ENCODE measurements around the gene NCL.
"Not testable (repeated sequence)": the region's sequence is repeated elsewhere in the genome, so short reads cannot be mapped to it uniquely, and the experiment has no call there.

Gene NCL

DNA sequence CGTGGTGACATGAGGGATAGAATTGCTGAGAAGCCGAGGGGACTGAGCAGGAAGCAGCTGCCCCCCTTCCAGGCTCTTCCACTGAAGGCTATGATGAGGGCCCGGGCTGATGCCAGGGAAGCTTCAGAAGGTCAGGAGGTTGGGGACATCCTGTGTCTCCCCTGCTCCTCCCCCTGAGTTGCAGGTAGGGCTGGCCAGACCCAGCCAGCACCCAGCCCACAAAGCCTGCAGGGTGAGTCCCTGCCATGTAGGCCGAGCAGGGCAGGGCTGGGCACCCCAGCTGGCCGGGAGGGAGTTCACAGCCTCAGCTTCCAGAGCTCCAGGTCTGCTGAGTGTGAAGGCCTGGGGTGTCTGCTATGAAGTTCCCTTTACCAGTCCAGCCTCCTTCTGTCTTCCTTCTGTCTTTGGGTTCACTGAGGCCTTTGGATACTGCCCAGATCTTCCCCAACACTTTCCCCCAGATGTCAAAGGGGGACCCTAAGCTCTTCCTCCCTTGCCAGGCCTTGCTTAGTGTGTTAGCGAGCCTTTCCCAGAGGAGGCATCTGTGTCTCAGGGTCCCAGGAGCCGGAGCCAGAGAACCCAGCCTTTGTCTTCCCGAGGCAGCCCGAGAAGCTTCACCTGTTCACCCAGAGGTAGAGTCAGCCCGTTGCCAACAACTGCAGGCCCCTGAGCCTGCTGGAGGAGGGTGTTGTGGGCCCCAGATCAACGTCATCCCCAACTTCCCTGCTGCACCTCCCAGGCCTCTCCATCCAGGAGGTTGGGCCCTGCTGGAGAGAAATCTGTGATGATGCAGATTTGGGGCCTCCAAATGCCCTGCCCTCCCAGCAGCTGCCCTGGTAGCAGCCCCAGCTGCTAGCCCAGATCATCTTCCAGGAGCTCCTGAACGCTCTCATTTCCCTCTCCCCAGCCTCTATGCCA is 3.6 kb upstream of the NCL start:
- DNase-seq (ENCODE audit: low spot score), result no peak

DNA sequence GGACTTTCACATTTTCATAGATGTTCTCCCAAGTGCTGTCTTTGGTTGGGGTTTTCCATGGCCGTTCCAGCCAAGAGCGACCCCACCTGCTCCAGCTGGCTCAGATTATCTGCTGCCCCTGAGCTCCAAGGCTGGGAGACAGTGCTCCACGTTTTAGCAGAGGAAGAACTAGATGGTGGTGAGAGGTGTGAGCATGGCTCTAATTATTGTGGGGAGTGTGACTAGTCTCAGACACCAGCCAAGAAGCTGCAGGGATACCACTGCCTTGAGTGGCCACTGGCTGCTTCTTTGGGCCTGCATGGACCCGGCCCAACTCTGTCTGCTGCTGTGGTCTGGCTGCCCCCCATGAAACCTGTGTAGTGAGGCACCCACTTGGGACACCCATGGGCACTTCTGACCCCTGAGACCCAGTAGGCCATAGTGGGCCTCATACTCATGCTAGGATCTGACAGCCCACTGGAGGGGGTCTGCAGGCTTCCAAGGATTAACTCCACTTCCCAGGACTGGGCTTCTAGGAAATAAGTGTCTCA is 2.8 kb upstream of the NCL start:
- DNase-seq (ENCODE audit: low spot score), result no peak

DNA sequence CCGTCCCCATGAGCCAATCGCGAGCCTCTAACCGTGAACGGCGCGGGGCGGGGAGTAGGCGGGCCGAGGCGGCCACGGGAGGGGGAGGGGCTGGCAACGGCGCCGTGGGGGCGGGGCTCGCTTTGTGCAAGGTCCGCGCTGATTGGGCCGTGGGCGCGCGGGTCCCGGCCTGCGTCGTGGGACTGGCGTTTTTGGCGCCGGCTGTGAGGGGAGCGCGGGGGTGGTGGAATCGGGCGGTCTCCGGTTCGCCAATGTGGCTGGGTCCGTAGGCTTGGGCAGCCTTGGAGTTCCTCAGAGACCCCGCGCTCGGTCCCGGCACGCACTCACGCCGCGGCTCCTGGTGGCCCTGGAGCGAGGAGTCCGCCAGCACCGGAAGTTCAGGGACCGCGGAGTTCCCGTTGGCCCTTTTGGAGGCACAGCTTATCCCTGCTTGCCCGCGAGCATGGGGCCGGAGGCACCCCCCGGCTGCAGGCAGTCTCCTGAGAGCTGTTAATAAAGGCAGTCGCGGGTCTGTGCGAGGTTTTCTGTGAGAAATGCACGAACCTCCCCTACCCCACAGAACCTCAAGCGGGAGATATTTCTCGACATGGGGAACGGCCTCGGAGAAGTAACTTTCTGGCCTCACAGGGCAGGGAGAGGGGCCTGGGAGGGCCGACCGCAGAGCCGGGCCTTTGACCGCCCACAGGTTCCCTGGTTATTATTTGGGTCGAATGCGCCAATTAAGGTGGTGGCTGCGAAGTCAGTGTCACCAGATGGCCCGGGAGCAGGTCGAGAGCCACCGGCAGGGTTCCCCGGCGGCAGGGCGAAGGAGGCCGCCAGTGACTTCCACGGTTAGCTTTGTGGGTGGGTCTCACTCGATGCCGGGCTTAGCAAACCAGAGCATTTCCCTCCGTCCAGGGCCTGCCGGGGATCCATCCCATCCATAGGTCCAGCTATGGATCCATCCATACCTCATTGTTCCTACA is 574 bp upstream of the NCL start:
- peak; percentile 20 for DNase-seq (ENCODE audit: low spot score)

DNA sequence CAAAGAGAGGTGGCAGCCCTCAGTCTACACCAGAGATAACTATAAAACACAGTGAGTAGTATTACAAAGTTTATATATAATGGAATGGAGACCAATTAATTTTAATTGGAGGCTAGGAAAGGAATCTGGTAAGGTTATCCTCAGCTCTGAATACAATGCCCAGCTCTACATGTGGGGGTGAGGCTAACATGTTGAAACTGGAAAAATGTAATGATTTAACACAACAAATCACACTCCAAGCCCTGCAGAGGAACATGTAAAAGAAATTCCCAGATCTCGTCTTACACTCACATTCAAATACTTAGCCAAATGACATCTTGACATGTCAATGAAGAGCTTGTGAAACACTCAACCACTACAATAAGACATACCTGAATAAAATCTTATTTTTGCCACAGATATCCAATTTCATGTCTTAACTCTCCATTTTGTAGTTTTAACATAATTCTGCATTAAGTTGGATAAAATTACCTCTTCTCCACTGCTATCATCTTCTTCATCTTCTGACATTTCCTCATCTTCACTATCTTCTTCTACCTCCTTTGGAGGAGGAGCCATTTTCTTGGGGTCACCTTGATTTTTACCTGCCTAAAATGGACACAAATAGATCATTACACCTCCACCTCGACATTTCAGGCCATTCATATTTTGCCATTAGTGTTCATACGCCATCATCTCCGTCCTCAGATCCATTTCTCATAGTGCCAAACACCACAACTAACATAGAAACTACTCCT is 1.4 kb downstream of the NCL start:
- DNase-seq (ENCODE audit: low spot score), result no peak

GRCh38 chr2:231461516-231461971 is 2.7 kb downstream of the NCL start:
- no peak for DNase-seq (ENCODE audit: low spot score)

DNA sequence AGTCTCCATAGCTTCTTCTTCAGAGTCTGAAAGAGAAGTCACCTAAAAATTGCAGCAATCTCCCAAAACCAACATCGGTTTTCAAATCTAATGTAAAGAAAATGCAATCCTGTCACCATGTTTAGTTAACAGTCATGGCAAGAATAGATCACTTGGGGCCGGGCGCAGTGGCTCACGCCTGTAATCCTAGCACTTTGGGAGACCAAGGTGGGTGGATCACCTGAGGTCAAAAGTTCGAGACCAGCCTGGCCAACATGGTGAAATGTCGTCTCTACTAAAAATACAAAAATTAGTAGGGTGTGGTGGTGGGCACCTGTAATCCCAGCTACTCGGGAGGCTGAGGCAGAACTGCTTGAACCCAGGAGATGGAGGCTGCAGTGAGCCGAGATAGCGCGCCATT is 3.4 kb downstream of the NCL start:
- DNase-seq (ENCODE audit: low spot score), result not testable (repeated sequence)

DNA sequence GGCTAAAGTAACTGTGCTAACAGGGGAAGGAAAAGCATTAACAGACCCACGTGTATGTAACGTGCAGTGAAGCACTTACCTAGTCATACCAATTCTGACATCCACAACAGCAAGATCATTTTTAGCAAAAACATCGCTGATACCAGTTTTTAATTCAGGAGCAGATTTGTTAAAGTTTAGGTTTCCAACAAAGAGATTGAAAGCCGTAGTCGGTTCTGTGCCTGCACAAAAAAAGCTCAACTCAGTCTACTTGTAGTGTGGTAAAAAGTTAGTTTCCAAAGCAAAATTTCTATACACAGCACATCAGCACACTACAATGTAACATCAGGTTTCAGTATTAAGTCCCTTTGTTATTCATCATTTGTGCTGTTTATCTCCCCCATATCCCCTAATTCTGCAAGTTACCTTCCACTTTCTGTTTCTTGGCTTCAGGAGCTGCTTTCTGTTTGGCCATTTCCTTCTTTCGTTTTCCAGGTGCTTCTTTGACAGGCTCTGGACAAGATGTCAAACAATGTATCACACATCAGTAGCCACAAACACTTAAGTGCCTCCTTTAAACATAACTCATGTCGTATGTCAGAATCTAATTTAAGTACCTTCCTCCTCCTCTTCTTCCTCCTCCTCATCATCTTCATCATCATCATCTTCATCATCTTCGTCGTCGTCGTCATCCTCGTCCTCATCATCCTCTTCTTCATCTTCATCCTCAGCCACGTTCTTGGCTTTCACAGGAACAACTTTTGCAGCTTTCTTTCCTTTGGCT is 4.0 kb downstream of the NCL start:
- DNase-seq (ENCODE audit: low spot score), result no peak

- no peak for DNase-seq (ENCODE audit: low spot score)
Measured at GRCh38 chr2:231458368-231458767, 5.9 kb downstream of the NCL start.

GRCh38 chr2:231457101-231457500 is 7.2 kb downstream of the NCL start:
- DNase-seq (ENCODE audit: low spot score), result no peak

DNA sequence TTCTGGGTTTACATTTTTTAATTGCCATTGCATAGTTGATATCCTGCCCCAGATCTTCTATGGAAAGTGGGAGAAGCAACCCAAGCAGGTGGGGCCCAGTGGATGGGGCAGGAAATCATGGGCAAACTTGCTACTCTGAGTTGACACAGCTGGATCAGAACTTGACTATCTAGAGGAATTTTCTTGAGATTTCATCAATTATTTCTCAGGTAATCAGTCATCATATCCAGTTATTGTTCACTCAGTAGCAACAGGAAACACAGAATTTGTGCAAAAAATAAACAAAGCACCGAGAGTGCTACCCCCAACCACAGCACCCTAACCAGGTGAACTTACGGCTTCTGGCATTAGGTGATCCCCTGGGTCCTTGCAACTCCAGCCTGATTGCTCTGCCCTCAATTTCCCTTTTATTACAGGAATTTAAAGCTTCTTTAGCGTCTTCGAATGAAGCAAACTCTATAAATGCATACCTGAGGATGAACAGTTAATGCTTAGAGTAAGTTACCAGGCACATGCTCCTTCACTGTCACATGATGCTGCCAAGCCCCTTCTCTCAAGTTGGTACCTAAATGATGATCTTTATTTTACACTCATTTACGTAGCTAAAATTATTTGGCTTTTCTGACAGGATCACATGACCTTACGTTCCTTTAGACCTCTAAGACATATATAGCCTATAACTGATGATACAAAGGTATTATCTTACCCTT is 7.8 kb downstream of the NCL start:
- DNase-seq (ENCODE audit: low spot score), result no peak

GRCh38 chr2:231455890-231456289 is 8.4 kb downstream of the NCL start:
- DNase-seq (ENCODE audit: low spot score), result no peak

DNA sequence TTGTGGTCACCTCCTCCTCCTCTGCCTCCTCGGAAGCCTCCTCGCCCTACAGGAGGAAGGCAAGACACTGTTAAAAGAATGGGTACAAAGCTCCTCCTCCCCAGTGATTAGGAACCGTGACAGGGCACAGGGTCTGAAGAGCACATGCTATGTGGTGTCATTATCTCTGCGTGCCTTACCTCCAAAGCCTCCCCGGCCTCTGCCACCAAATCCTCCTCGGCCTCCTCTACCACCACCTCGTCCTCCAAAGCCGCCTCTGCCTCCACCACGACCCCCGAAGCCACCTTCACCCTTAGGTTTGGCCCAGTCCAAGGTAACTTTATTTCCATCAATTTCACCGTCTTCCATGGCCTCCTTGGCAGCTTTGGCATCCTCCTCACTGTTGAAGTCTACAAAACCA is 9.1 kb downstream of the NCL start:
- DNase-seq (ENCODE audit: low spot score), result no peak

GRCh38 chr2:231454361-231454791 is 9.9 kb downstream of the NCL start:
- no peak for DNase-seq (ENCODE audit: low spot score)

- DNase-seq (ENCODE audit: low spot score), result peak; percentile 49
Measured at GRCh38 chr2:231452799-231453508, 11.3 kb downstream of the NCL start.

GRCh38 chr2:231450548-231450989 is 13.7 kb downstream of the NCL start:
- DNase-seq (ENCODE audit: low spot score), result no peak

GRCh38 chr2:231449503-231450054 is 14.7 kb downstream of the NCL start:
- no peak for DNase-seq (ENCODE audit: low spot score)

- no peak for DNase-seq (ENCODE audit: low spot score)
Measured at GRCh38 chr2:231436957-231437356, 27.3 kb downstream of the NCL start.

GRCh38 chr2:231433990-231434389 is 30.3 kb downstream of the NCL start:
- DNase-seq (ENCODE audit: low spot score), result no peak

- DNase-seq (ENCODE audit: low spot score), result no peak
Measured at GRCh38 chr2:231431606-231432005, 32.7 kb downstream of the NCL start.

All from SW480 (cell line).